Liver (tissue), 9 donors: ENCODE data around the gene PIGK. TPM values are rescaled to one million over a fixed set of nuclear protein-coding genes. Genes with fewer than 3 reads are reported as not detected.

Source experiments
- DNase-seq: peaks from one replicate; pipeline ENCODE4 v3.0.0-alpha.2; 2017; ENCODE audit warnings: low spot score
- H3K27ac ChIP-seq, 2 donors: one replicate each; pipeline ENCODE4 v1.7.0; 2013; ENCODE audit warnings: inconsistent platforms in 2 of 2, low read length in 2 of 2, control low read depth in 1 of 2, low read depth in 1 of 2, mild to moderate bottlenecking in 1 of 2
- H3K27me3 ChIP-seq, 4 donors: one replicate each; pipeline versions ENCODE4 v1.6.1 to v1.7.0; 2013; ENCODE audit warnings: low read length in 3 of 4, inconsistent platforms in 1 of 4, mild to moderate bottlenecking in 1 of 4, moderate library complexity in 1 of 4; ENCODE audit not compliant: control insufficient read depth in 4 of 4, insufficient read depth in 4 of 4
- H3K36me3 ChIP-seq, 4 donors: one replicate each; pipeline versions ENCODE4 v1.6.1 to v1.7.0; 2013; ENCODE audit warnings: low read length in 3 of 4, mild to moderate bottlenecking in 3 of 4, low read depth in 1 of 4, moderate library complexity in 1 of 4; ENCODE audit not compliant: control insufficient read depth in 4 of 4, insufficient read depth in 3 of 4
- H3K4me1 ChIP-seq, 4 donors: one replicate each; pipeline versions ENCODE4 v1.6.1 to v1.7.0; 2013; ENCODE audit warnings: low read length in 3 of 4, mild to moderate bottlenecking in 3 of 4, moderate library complexity in 1 of 4; ENCODE audit not compliant: control insufficient read depth in 4 of 4, insufficient read depth in 4 of 4
- H3K4me3 ChIP-seq, 3 donors: one replicate each; pipeline versions ENCODE4 v1.6.1 to v1.7.0; 2013; ENCODE audit warnings: low read length in 3 of 3, control low read depth in 1 of 3, low read depth in 1 of 3, mild to moderate bottlenecking in 1 of 3
- H3K9ac ChIP-seq, 2 donors: one replicate each; pipeline ENCODE4 v1.7.0; 2013; ENCODE audit warnings: low read length in 2 of 2, mild to moderate bottlenecking in 2 of 2, moderate library complexity in 2 of 2, control low read depth in 1 of 2, low read depth in 1 of 2
- H3K9me3 ChIP-seq, 4 donors: one replicate each; pipeline versions ENCODE4 v1.6.1 to v1.7.0; 2013; ENCODE audit warnings: low read length in 3 of 4; ENCODE audit not compliant: control insufficient read depth in 4 of 4
- FOXA1 ChIP-seq: IDR thresholded peaks from 2 replicates; pipeline ENCODE4 v1.6.1; 2016; ENCODE audit warnings: antibody characterized with exemption
- FOXA2 ChIP-seq: IDR thresholded peaks from 2 replicates; pipeline ENCODE4 v1.6.1; 2016; ENCODE audit warnings: antibody characterized with exemption
- HNF4A ChIP-seq, 2 donors: conservative IDR thresholded peaks; 2 replicates each; pipeline ENCODE4 v1.6.1; 2016; ENCODE audit warnings: antibody characterized with exemption in 2 of 2, mild to moderate bottlenecking in 2 of 2
- JUND ChIP-seq, 2 donors: IDR thresholded peaks; 2 replicates each; pipeline ENCODE4 v1.6.1; 2016; ENCODE audit warnings: antibody characterized with exemption in 2 of 2
- MAX ChIP-seq: IDR thresholded peaks from 2 replicates; pipeline ENCODE4 v1.6.1; 2016; ENCODE audit warnings: antibody characterized with exemption
- NR2F2 ChIP-seq: IDR thresholded peaks from 2 replicates; pipeline ENCODE4 v1.6.1; 2016; ENCODE audit warnings: antibody characterized with exemption
- RAD21 ChIP-seq, 2 donors: IDR thresholded peaks; 2 replicates each; pipeline ENCODE4 v1.6.1; 2016; ENCODE audit warnings: antibody characterized with exemption in 2 of 2, mild to moderate bottlenecking in 2 of 2
- REST ChIP-seq: IDR thresholded peaks from 2 replicates; pipeline ENCODE4 v1.6.1; 2016; ENCODE audit warnings: antibody characterized with exemption, mild to moderate bottlenecking
- RXRA ChIP-seq, 2 donors: IDR thresholded peaks; 2 replicates each; pipeline ENCODE4 v1.6.1; 2017 to 2018; ENCODE audit warnings: antibody characterized with exemption in 2 of 2, mild to moderate bottlenecking in 1 of 2
- SP1 ChIP-seq: IDR thresholded peaks from 2 replicates; pipeline ENCODE4 v1.6.1; 2018; ENCODE audit warnings: antibody characterized with exemption, mild to moderate bottlenecking
- TAF1 ChIP-seq: conservative IDR thresholded peaks from 2 replicates; pipeline ENCODE4 v1.6.1; 2016; ENCODE audit warnings: antibody characterized with exemption, mild to moderate bottlenecking
- YY1 ChIP-seq: IDR thresholded peaks from 2 replicates; pipeline ENCODE4 v1.6.1; 2016; ENCODE audit warnings: antibody characterized with exemption, mild to moderate bottlenecking
- WGBS: extraction: QIAGEN DNeasy Blood & Tissue Kit; methylation state at CpG from one replicate; pipeline ENCODE4 v1.1.7; 2013; 5-methylcytosine and 5-hydroxymethylcytosine counted together
- polyA plus RNA-seq, 2 donors: library from polyadenylated mRNA; stranded (reverse) in 1 of 2; unstranded in 1 of 2; fragments of 200-250 nt in 1 of 2; fragments of >200 nt in 1 of 2; fragmentation: Nextera tagmentation in 1 of 2; extraction: Ambion mirVana in 1 of 2; gene quantifications; one replicate each; pipeline versions ENCODE4 v1.2.1 to v1.2.3, GENCODE V29; 2013 to 2015
- total RNA-seq, 2 donors: library from RNA; depleted of rRNA; stranded (reverse); fragments of >200 nt; gene quantifications; one replicate each; pipeline ENCODE4 v1.2.3, GENCODE V29; 2014
- TF ChIP-seq, protein P1 (sequence below): IDR thresholded peaks from 2 replicates; pipeline ENCODE4 v1.6.1; 2016; ENCODE audit warnings: antibody characterized with exemption
- TF ChIP-seq, protein P2 (sequence below): IDR thresholded peaks from 2 replicates; pipeline ENCODE4 v1.6.1; 2016; ENCODE audit warnings: antibody characterized with exemption
- donor health status: healthy.
- donor health status: healthy.
- donor health status: healthy.
- donor health status: healthy.
- donor health status: healthy.

PIGK gene
- total and polyA plus RNA-seq, 4 donors = 10.8 to 15.6 (median 14.4) TPM

DNA sequence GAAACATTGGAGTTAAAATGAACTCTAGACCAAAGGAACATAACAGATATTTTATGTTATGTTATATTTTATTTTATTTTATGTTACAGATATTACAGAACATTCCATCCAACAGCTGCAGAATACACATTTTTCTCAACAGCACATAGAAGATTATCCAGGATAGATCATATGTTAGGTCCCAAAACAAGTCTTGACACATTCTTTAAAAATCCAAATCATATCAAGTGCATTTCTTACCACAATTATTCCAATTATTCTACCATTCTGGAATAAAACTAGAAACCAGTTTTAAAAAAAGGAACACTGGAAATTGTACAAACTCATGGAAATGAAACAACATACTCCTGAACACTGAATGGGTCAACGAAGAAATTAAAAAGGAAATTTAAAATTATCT is 30.9 kb upstream of the PIGK start:
- TF ChIP-seq NR2F2 (no peak), MAX (no peak)
- no peak for DNase-seq
- 84% methylated on average over 1 of the region's 1 CpG for WGBS
- no peak overlapping the region for H3K27ac ChIP-seq
- H3K36me3 ChIP-seq = no peaks in the 10 kb centered on the region
- no peak overlapping the region for H3K9ac ChIP-seq
- no peaks in the 10 kb centered on the region for H3K4me1 ChIP-seq
- no peak overlapping the region for H3K4me3 ChIP-seq
- peaks cover 0 to 12% (median 9%) of the 10 kb centered on the region in 4 donors for H3K9me3 ChIP-seq
- H3K27me3 ChIP-seq = no peaks in the 10 kb centered on the region

- Histone ChIP-seq H3K27me3 (no peaks in the 10 kb centered on the region), H3K36me3 (no peaks in the 10 kb centered on the region), H3K9ac (no peak overlapping the region), H3K4me3 (no peak overlapping the region), H3K9me3 (peaks cover 0 to 12% (median 5%) of the 10 kb centered on the region in 4 donors), H3K27ac (no peak overlapping the region), H3K4me1 (no peaks in the 10 kb centered on the region)
- no peak for DNase-seq
- 62% methylated on average over 2 of the region's 2 CpGs for WGBS
- TF ChIP-seq HNF4A (conservative IDR thresholded peaks at IDR 0.05) (no peak), RXRA (IDR thresholded peaks at IDR 0.05) (no peak), RAD21 (IDR thresholded peaks at IDR 0.05) (no peak), NR2F2 (no peak), JUND (IDR thresholded peaks at IDR 0.05) (no peak), FOXA1 (no peak), FOXA2 (no peak), TAF1 (no peak), SP1 (no peak)
- TF ChIP-seq, protein P1, sequence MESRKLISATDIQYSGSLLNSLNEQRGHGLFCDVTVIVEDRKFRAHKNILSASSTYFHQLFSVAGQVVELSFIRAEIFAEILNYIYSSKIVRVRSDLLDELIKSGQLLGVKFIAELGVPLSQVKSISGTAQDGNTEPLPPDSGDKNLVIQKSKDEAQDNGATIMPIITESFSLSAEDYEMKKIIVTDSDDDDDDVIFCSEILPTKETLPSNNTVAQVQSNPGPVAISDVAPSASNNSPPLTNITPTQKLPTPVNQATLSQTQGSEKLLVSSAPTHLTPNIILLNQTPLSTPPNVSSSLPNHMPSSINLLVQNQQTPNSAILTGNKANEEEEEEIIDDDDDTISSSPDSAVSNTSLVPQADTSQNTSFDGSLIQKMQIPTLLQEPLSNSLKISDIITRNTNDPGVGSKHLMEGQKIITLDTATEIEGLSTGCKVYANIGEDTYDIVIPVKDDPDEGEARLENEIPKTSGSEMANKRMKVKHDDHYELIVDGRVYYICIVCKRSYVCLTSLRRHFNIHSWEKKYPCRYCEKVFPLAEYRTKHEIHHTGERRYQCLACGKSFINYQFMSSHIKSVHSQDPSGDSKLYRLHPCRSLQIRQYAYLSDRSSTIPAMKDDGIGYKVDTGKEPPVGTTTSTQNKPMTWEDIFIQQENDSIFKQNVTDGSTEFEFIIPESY = no peak
Observed at GRCh38 chr1:77245830-77246229, 26.6 kb upstream of the PIGK start.

DNA sequence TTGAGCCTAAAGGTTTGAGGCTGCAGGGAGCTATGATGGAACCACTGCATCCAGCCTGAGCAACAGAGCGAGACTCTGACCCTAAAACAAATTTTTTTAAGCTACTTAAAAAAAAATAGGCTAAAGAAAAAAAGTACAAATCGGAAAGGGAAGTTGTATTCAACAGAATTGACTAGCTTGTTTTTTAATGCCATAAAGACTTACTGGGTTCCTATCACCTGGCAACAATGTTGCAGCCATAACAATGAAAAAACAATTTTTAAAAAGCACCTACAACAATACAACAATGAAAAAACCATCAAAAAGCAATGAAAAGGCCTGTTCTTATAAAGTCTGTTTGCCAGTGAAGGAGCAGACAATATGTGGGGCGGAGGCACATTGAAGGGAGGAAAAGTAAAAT is 20.1 kb upstream of the PIGK start:
- WGBS = 59% methylated on average over 3 of the region's 3 CpGs
- Histone ChIP-seq H3K4me3 (no peak overlapping the region), H3K9ac (no peak overlapping the region), H3K27me3 (peaks cover 0 to 3% (median 0%) of the 10 kb centered on the region in 4 donors), H3K27ac (no peak overlapping the region), H3K36me3 (no peaks in the 10 kb centered on the region), H3K4me1 (no peaks in the 10 kb centered on the region), H3K9me3 (no peaks in the 10 kb centered on the region)
- TF ChIP-seq, protein P2, sequence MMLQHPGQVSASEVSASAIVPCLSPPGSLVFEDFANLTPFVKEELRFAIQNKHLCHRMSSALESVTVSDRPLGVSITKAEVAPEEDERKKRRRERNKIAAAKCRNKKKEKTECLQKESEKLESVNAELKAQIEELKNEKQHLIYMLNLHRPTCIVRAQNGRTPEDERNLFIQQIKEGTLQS = no peak
- TF ChIP-seq NR2F2 = no peak
- no peak for TF ChIP-seq YY1
- TF ChIP-seq REST = no peak
- no peak for DNase-seq
